PC-9 (cell line): ENCODE results near the gene TBC1D22A. TPM values are rescaled to one million over a fixed set of nuclear protein-coding genes. Genes with fewer than 3 reads are reported as not detected.
A peak's percentile ranks its signal among the peaks of the same experiment; 100 is the strongest.

Source experiments
- BruUV-seq: library from RNA; stranded (reverse); fragments of 400-500 nt; replicated peaks from 2 replicates; lab custom pipeline; 2021; lab: Mats Ljungman, UMichigan
- CTCF ChIA-PET: fragments of 300-600 bp; sonication (Branson Sonifier 250); formaldehyde crosslinking; loops from one replicate; lab custom pipeline; 2022; ENCODE audit warnings: antibody characterized with exemption; lab: Charles Lee
- POLR2A ChIA-PET: fragments of 300-600 bp; sonication (Branson Sonifier 250); formaldehyde crosslinking; loops from one replicate; lab custom pipeline; 2022; ENCODE audit warnings: antibody characterized with exemption; ENCODE audit not compliant: unreplicated experiment; lab: Charles Lee
- DNase-seq, 2 experiments: peaks; one replicate each; pipeline versions ENCODE4 v3.0.0 to v3.0.0-alpha.2; 2015 to 2022; ENCODE audit warnings: mixed read lengths in 1 of 2
- H2AFZ ChIP-seq: fragments of 200-600 bp; sonication (generic); 2 replicates; pipeline ENCODE4 v1.8.1; 2017; ENCODE audit warnings: antibody characterized with exemption
- H3F3A ChIP-seq: fragments of 200-600 bp; sonication (generic); 2 replicates; pipeline ENCODE4 v1.8.1; 2017; ENCODE audit warnings: antibody characterized with exemption, mild to moderate bottlenecking, low read depth; ENCODE audit not compliant: insufficient read depth
- H3K27ac ChIP-seq: fragments of 200-600 bp; sonication (generic); 2 replicates; pipeline ENCODE4 v1.6.1; 2016; ENCODE audit warnings: mixed run types
- H3K27me3 ChIP-seq: fragments of 200-600 bp; sonication (generic); 2 replicates; pipeline ENCODE4 v1.6.1; 2016; ENCODE audit warnings: low read depth, mixed run types; ENCODE audit not compliant: insufficient read depth
- H3K36me3 ChIP-seq: fragments of 200-600 bp; sonication (generic); 2 replicates; pipeline ENCODE4 v1.6.1; 2016; ENCODE audit warnings: low read depth, mixed run types
- H3K4me1 ChIP-seq: fragments of 200-600 bp; sonication (generic); replicated peaks from 2 replicates; pipeline ENCODE4 v1.6.1; 2016; ENCODE audit warnings: mixed run types; ENCODE audit not compliant: insufficient read depth
- H3K4me2 ChIP-seq: fragments of 200-600 bp; sonication (generic); 2 replicates; pipeline ENCODE4 v1.6.1; 2017; ENCODE audit warnings: mixed run types
- H3K4me3 ChIP-seq: fragments of 200-600 bp; sonication (generic); 2 replicates; pipeline ENCODE4 v1.6.1; 2016; ENCODE audit warnings: mixed run types
- H3K79me2 ChIP-seq: fragments of 200-600 bp; sonication (generic); 2 replicates; pipeline ENCODE4 v1.6.1; 2017; ENCODE audit warnings: low read depth, mixed run types
- H3K9me2 ChIP-seq: fragments of 200-600 bp; sonication (generic); 2 replicates; pipeline ENCODE4 v1.8.1; 2017; ENCODE audit warnings: mild to moderate bottlenecking; ENCODE audit not compliant: insufficient read depth
- H3K9me3 ChIP-seq: fragments of 200-600 bp; sonication (generic); 2 replicates; pipeline ENCODE4 v1.8.1; 2016; ENCODE audit warnings: low read depth; ENCODE audit not compliant: insufficient read depth
- H4K20me1 ChIP-seq: fragments of 200-600 bp; sonication (generic); 2 replicates; pipeline ENCODE4 v1.8.1; 2017; ENCODE audit not compliant: insufficient read depth
- EZH2 ChIP-seq: fragments of 200-600 bp; sonication (generic); IDR thresholded peaks from 2 replicates; pipeline ENCODE4 v1.8.0; 2017; ENCODE audit warnings: antibody characterized with exemption, low read depth
- intact Hi-C: fragments of 100-400 bp; cut with micrococcal nuclease; formaldehyde crosslinking; loops from one replicate; pipeline ENCODE4 v1.10.0; 2022; ENCODE audit not compliant: unreplicated experiment
- total RNA-seq: library from RNA; stranded (reverse); gene quantifications from 2 replicates; pipeline ENCODE4 v1.2.3, GENCODE V29; 2021
- TF ChIP-seq, protein P1 (sequence below): fragments of 200-600 bp; sonication (generic); conservative IDR thresholded peaks from 2 replicates; pipeline ENCODE4 v1.6.1; 2017; ENCODE audit warnings: mixed run types, antibody characterized with exemption, mild to moderate bottlenecking, moderate library complexity

Gene TBC1D22A
- total RNA-seq, 1 experiment from 2014 or later: 40.3 TPM

DNA sequence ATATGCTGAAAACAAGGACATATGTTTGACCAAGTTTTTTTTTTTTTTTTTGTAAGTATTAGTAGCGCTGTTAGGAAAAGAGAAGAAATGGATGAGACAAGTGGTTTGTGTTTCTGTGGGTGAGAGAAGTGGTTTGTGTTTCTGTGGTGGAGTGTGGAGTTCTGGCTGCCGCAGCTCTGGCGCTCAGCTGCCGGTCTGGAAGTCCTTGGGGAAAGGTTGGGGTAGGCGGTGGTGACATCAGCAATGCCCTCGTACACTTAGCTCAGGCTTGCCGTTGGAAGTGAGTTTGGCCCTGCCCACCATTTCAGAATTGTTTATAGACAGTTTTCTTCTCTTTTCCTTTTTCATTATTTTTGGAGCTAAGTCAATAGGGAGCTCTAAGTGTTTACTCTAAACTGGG is 116.6 kb downstream of the TBC1D22A start:
- Histone ChIP-seq H3K27ac (no peak overlapping the region), H3K4me3 (no peak overlapping the region), H3K79me2 (peaks cover 5% of the 10 kb centered on the region; the same call in 1 of the 2 replicates), H3K36me3 (no peaks in the 10 kb centered on the region), H3K4me1 (no peaks in the 10 kb centered on the region), H4K20me1 (peaks cover 62% of the 10 kb centered on the region), H3F3A (peaks cover 7% of the 10 kb centered on the region; the same call in 1 of the 2 replicates), H3K27me3 (no peaks in the 10 kb centered on the region), H3K9me2 (no peaks in the 10 kb centered on the region), H3K9me3 (no peaks in the 10 kb centered on the region), H2AFZ (no peak overlapping the region), H3K4me2 (no peak overlapping the region)
- no TSS peak for BruUV-seq
- CTCF ChIA-PET: no interaction called here
- intact Hi-C loops: no loop called here
- TF ChIP-seq, protein P1, sequence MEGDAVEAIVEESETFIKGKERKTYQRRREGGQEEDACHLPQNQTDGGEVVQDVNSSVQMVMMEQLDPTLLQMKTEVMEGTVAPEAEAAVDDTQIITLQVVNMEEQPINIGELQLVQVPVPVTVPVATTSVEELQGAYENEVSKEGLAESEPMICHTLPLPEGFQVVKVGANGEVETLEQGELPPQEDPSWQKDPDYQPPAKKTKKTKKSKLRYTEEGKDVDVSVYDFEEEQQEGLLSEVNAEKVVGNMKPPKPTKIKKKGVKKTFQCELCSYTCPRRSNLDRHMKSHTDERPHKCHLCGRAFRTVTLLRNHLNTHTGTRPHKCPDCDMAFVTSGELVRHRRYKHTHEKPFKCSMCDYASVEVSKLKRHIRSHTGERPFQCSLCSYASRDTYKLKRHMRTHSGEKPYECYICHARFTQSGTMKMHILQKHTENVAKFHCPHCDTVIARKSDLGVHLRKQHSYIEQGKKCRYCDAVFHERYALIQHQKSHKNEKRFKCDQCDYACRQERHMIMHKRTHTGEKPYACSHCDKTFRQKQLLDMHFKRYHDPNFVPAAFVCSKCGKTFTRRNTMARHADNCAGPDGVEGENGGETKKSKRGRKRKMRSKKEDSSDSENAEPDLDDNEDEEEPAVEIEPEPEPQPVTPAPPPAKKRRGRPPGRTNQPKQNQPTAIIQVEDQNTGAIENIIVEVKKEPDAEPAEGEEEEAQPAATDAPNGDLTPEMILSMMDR: no peak
- TF ChIP-seq EZH2: no peak
- peak in 1 of 2 experiments; percentile 5 for DNase-seq
- POLR2A ChIA-PET: no interaction called here

DNA sequence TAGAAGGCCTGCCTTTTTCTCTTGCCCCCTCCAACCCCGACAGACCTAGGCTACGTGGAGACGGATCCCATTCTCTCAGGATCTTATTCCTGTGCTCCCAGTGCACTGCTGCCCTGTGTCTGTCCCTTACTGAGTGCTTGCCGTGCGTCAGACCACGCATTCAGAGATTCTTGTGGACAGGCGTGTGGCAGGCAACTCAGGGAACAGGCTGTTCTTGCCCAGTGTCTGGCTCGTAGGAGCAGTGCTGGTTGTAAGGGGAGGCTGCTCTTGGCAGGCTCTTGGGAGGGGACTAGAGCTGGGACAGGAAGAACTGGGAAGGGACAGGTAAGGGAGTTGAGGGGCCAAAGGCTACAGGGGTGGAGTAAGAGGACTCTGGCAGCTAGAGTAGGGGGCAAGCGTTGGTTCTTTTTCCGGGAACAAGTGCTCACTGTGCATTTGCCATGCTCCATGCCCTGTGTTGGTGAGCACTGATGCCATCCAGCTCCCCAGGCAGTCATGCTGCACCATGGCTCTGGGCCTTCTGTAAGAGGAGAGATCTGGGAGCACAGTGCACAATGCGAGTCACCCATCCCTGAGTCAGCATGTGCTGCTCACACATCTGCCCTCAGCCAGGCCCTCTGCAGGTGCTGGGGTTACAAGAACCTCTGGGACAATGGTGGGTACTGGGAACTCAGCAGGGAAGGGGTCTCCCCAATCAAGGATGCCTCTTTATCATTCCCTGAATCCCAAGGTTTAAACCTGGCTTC is 119.1 kb downstream of the TBC1D22A start:
- Histone ChIP-seq H3K27me3 (no peaks in the 10 kb centered on the region), H3K4me2 (no peak overlapping the region), H3K9me3 (no peaks in the 10 kb centered on the region), H3K79me2 (no peaks in the 10 kb centered on the region), H3K27ac (no peak overlapping the region), H2AFZ (no peak overlapping the region), H3K4me3 (no peak overlapping the region), H4K20me1 (peaks cover 53% of the 10 kb centered on the region), H3K9me2 (no peaks in the 10 kb centered on the region), H3F3A (peaks cover 7% of the 10 kb centered on the region; the same call in 1 of the 2 replicates), H3K36me3 (no peaks in the 10 kb centered on the region), H3K4me1 (no peaks in the 10 kb centered on the region)
- POLR2A ChIA-PET: no interaction called here
- no peak for TF ChIP-seq EZH2
- TF ChIP-seq, protein P1: no peak
- CTCF ChIA-PET: no interaction called here
- no TSS peak for BruUV-seq
- DNase-seq: no peak
- intact Hi-C loops: no loop called here

DNA sequence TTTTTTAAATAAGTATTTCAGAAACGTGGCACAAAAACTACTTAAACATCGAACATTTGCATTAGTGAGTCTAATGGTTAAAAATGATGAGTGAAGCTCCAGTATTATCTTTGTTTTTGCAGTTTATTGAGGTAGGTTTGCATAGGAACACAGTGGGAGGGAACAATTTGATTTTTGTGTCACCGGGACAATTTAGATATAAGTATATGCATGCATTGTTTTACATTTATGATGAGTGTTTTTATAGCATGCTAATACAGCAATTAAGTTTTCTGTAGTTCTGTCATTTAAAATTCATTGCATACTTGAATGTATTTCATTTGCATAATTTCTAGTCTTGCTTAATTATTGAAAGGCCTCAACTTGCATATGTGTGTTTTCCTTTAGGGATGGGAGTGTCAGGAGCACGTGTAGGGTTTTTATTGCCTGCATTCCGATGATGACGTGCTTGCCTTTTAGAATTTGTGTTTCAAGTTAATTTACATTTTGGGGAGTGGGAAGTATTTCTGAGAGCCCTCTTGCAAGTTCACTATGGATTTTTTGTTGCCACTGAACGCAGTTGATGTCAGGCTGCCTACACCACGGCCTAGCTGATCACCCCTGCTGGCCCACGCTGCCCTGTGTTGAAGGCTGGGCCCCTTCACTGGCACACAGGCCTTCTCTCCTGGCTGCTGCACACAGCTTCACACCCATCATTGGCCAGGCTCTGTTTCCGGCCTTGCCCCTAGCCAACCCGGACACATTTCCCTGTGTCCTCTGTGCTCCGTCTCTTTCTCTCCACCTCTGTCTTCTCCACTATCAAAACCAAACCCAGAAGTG is 120.9 kb downstream of the TBC1D22A start:
- H3K79me2 ChIP-seq: no peaks in the 10 kb centered on the region
- DNase-seq: no peak
- POLR2A ChIA-PET: no interaction called here
- no peak overlapping the region for H3K27ac ChIP-seq
- no peaks in the 10 kb centered on the region for H3K9me3 ChIP-seq
- no peak overlapping the region for H2AFZ ChIP-seq
- H3K9me2 ChIP-seq: no peaks in the 10 kb centered on the region
- H4K20me1 ChIP-seq: peaks cover 41% of the 10 kb centered on the region
- H3K36me3 ChIP-seq: no peaks in the 10 kb centered on the region
- TF ChIP-seq EZH2: no peak
- TF ChIP-seq, protein P1: no peak
- no peak overlapping the region for H3K4me2 ChIP-seq
- CTCF ChIA-PET: no interaction called here
- peaks cover 7% of the 10 kb centered on the region; the same call in 1 of the 2 replicates for H3F3A ChIP-seq
- intact Hi-C loops: no loop called here
- no peaks in the 10 kb centered on the region for H3K27me3 ChIP-seq
- BruUV-seq: no TSS peak
- H3K4me1 ChIP-seq: no peaks in the 10 kb centered on the region
- H3K4me3 ChIP-seq: no peak overlapping the region
